OCI-LY7 (cell line): Measurements from ENCODE around the gene FERMT3.

Experiments used
- EZH2phosphoT487 ChIP-seq: fragments of 200-600 bp; sonication (generic); IDR thresholded peaks from 2 replicates; pipeline ENCODE4 v1.6.1; 2018; ENCODE audit warnings: low read depth, borderline replicate concordance, mild to moderate bottlenecking, mixed run types, antibody characterized with exemption, low read length, moderate library complexity, mixed read lengths
- TF ChIP-seq, protein P1 (sequence below): fragments of 200-600 bp; sonication (generic); conservative IDR thresholded peaks from 2 replicates; pipeline ENCODE4 v1.5.1; 2014; ENCODE audit warnings: mild to moderate bottlenecking, antibody characterized with exemption, low read length, moderate library complexity, mixed read lengths

GRCh38 chr11:64230171-64230984 is 23.9 kb downstream of the FERMT3 start, which contains the start of gene DNAJC4:
- TF ChIP-seq, protein P1, sequence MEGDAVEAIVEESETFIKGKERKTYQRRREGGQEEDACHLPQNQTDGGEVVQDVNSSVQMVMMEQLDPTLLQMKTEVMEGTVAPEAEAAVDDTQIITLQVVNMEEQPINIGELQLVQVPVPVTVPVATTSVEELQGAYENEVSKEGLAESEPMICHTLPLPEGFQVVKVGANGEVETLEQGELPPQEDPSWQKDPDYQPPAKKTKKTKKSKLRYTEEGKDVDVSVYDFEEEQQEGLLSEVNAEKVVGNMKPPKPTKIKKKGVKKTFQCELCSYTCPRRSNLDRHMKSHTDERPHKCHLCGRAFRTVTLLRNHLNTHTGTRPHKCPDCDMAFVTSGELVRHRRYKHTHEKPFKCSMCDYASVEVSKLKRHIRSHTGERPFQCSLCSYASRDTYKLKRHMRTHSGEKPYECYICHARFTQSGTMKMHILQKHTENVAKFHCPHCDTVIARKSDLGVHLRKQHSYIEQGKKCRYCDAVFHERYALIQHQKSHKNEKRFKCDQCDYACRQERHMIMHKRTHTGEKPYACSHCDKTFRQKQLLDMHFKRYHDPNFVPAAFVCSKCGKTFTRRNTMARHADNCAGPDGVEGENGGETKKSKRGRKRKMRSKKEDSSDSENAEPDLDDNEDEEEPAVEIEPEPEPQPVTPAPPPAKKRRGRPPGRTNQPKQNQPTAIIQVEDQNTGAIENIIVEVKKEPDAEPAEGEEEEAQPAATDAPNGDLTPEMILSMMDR = no peak
- no peak for TF ChIP-seq EZH2phosphoT487
